ENCODE data around the gene CKS1B.

Gene CKS1B

GRCh38 chr1:154974102-154974807, at the start of gene CKS1B:
TSS of gene CKS1B (plus strand) at chr1:154974681. CDS start at chr1:154974746, 65 bp downstream.
- peak; percentile 100 for DNase-seq (ENCODE audit: low spot score)

- no peak for DNase-seq (ENCODE audit: low spot score)
Observed at GRCh38 chr1:154925335-154926170, 48.9 kb upstream of the CKS1B start.

GRCh38 chr1:154926201-154926600, 48.3 kb upstream of the CKS1B start:
- no peak for DNase-seq (ENCODE audit: low spot score)

GRCh38 chr1:154931940-154932487, 42.5 kb upstream of the CKS1B start:
- no peak for DNase-seq (ENCODE audit: low spot score)

GRCh38 chr1:154934358-154934948, 40.0 kb upstream of the CKS1B start:
- DNase-seq (ENCODE audit: low spot score), result no peak

- DNase-seq (ENCODE audit: low spot score), result no peak
Observed at GRCh38 chr1:154935749-154936554, 38.5 kb upstream of the CKS1B start.

- peak; percentile 89 for DNase-seq (ENCODE audit: low spot score)
Observed at GRCh38 chr1:154936555-154937084, 37.9 kb upstream of the CKS1B start, which contains the start of gene PMVK. TSS of gene PMVK (minus strand) at chr1:154936719. CDS start at chr1:154936685, 34 bp downstream.

GRCh38 chr1:154937085-154937987, 37.1 kb upstream of the CKS1B start:
- peak; percentile 90 for DNase-seq (ENCODE audit: low spot score)

GRCh38 chr1:154937988-154938386, 36.5 kb upstream of the CKS1B start:
- DNase-seq (ENCODE audit: low spot score), result no peak

GRCh38 chr1:154938604-154939399, 35.7 kb upstream of the CKS1B start:
- no peak for DNase-seq (ENCODE audit: low spot score)

GRCh38 chr1:154940213-154940560, 34.3 kb upstream of the CKS1B start:
- no peak for DNase-seq (ENCODE audit: low spot score)

- DNase-seq (ENCODE audit: low spot score), result no peak
Observed at GRCh38 chr1:154940651-154941194, 33.8 kb upstream of the CKS1B start.

- DNase-seq (ENCODE audit: low spot score), result no peak
Observed at GRCh38 chr1:154941333-154942013, 33.0 kb upstream of the CKS1B start.

GRCh38 chr1:154943649-154944400, 30.7 kb upstream of the CKS1B start:
- DNase-seq (ENCODE audit: low spot score), result peak; percentile 29

GRCh38 chr1:154944401-154945159, 29.9 kb upstream of the CKS1B start:
- no peak for DNase-seq (ENCODE audit: low spot score)

GRCh38 chr1:154945160-154945961, 29.1 kb upstream of the CKS1B start:
- DNase-seq (ENCODE audit: low spot score), result no peak
